ENCODE measurements around the gene LIPG. TPM values are rescaled to one million over a fixed set of nuclear protein-coding genes. Genes with fewer than 3 reads are reported as not detected.

The LIPG gene
- total RNA-seq, 1 experiment from 2014 or later = 6.1 TPM

GRCh38 chr18:49531678-49532153 lies 30.1 kb upstream of the LIPG start:
- no CpG with 5 or more reads among the region's 10 CpGs for WGBS (ENCODE audit: extremely low coverage, insufficient read length, low lambda C conversion rate)
- Mint-ChIP-seq H3K9me3 (peaks cover 16 to 24% of the 10 kb centered on the region in 2 experiments), H3K4me3 (no peak overlapping the region), H3K27me3 (ENCODE audit: low read depth) (0 out of 2 replicates have a peak, but pooled peaks cover 2% of the 10 kb centered on the region), H3K4me1 (peaks cover 25 to 35% of the 10 kb centered on the region in 2 experiments), H3K36me3 (ENCODE audit: insufficient read depth in 1 of 3, low read depth in 3 of 3) (peaks cover 9 to 17% (median 11%) of the 10 kb centered on the region in 3 experiments; a peak in 6 of 7 replicates), H3K27ac (no peak overlapping the region)
- Histone ChIP-seq H4K20me1 (ENCODE audit: control insufficient read depth, insufficient read depth, insufficient read length) (no peaks in the 10 kb centered on the region), H3K9ac (ENCODE audit: extremely low read depth, insufficient read length, low read length) (no peak overlapping the region), H2BK120ac (ENCODE audit: low read depth, low read length, poor library complexity, severe bottlenecking) (no peak overlapping the region), H3K4me2 (ENCODE audit: insufficient read depth, insufficient read length, low read length) (no peak overlapping the region), H2AFZ (ENCODE audit: low read length) (no peak overlapping the region), H3K4me1 (ENCODE audit: insufficient read depth, low read length) (peaks cover 3% of the 10 kb centered on the region; the same call in 1 of the 2 replicates), H3K79me1 (ENCODE audit: insufficient read depth, low read depth, low read length, poor library complexity, severe bottlenecking) (no peaks in the 10 kb centered on the region), H3K23me2 (ENCODE audit: insufficient read length, low read depth, low read length, poor library complexity, severe bottlenecking) (no peaks in the 10 kb centered on the region), H3K4ac (ENCODE audit: low read depth, low read length) (no peak overlapping the region), H3K23ac (ENCODE audit: insufficient read length, low read depth, low read length) (no peak overlapping the region), H3K27ac (ENCODE audit: insufficient read length, low read depth, low read length) (no peak overlapping the region), H3K9me3 (ENCODE audit: control insufficient read depth, low read depth, low read length) (no peaks in the 10 kb centered on the region), H4K91ac (ENCODE audit: insufficient read length, low read depth, low read length) (no peak overlapping the region), H2BK15ac (ENCODE audit: low read depth, low read length) (no peak overlapping the region), H3K14ac (ENCODE audit: insufficient read depth, low read length) (no peak overlapping the region), H3T11ph (ENCODE audit: low read length) (no peak overlapping the region), H3K18ac (ENCODE audit: insufficient read length, low read depth, low read length) (no peak overlapping the region), H2BK20ac (ENCODE audit: low read depth, low read length, poor library complexity, severe bottlenecking) (no peak overlapping the region), H2BK5ac (ENCODE audit: insufficient read length, low read length) (no peak overlapping the region), H4K5ac (ENCODE audit: insufficient read length, low read depth, low read length) (no peak overlapping the region), H3K79me2 (ENCODE audit: insufficient read depth, low read length) (no peaks in the 10 kb centered on the region), H4K8ac (replicated peaks; ENCODE audit: insufficient read length, low read depth, low read length) (no peak overlapping the region), H2BK12ac (ENCODE audit: insufficient read length, low read depth, low read length) (no peak overlapping the region), H3K27me3 (ENCODE audit: insufficient read depth, low read length) (no peaks in the 10 kb centered on the region), H2AK5ac (ENCODE audit: insufficient read length, low read length) (no peak overlapping the region), H3K56ac (ENCODE audit: insufficient read length, low read depth, low read length) (no peak overlapping the region)
- no peak for DNase-seq
- no peak for TF ChIP-seq CTCF (conservative IDR thresholded peaks at IDR 0.05)
